Osteocyte (in vitro differentiated cells): ENCODE results near the gene ILDR2. TPM values are rescaled to one million over a fixed set of nuclear protein-coding genes. Genes with fewer than 3 reads are reported as not detected.

ENCODE experiments used
- DNase-seq: peaks from one replicate; pipeline ENCODE4 v3.0.0; 2021; ENCODE audit warnings: mixed read lengths; ENCODE audit not compliant: unreplicated experiment; ENCODE audit errors: extremely low spot score
- H3K27ac Mint-ChIP-seq: one replicate; pipeline ENCODE4 v1.8.0; 2021; ENCODE audit warnings: mild to moderate bottlenecking, mixed read lengths; ENCODE audit not compliant: unreplicated experiment
- H3K27me3 Mint-ChIP-seq: one replicate; pipeline ENCODE4 v1.8.0; 2021; ENCODE audit warnings: mixed read lengths; ENCODE audit not compliant: unreplicated experiment
- H3K36me3 Mint-ChIP-seq: one replicate; pipeline ENCODE4 v1.8.0; 2021; ENCODE audit warnings: mixed read lengths; ENCODE audit not compliant: unreplicated experiment
- H3K4me1 Mint-ChIP-seq: one replicate; pipeline ENCODE4 v1.8.0; 2021; ENCODE audit warnings: mixed read lengths; ENCODE audit not compliant: unreplicated experiment
- H3K4me3 Mint-ChIP-seq: one replicate; pipeline ENCODE4 v1.8.0; 2021; ENCODE audit warnings: mild to moderate bottlenecking, moderate library complexity, mixed read lengths; ENCODE audit not compliant: unreplicated experiment
- H3K9me3 Mint-ChIP-seq: one replicate; pipeline ENCODE4 v1.8.0; 2021; ENCODE audit warnings: mixed read lengths; ENCODE audit not compliant: unreplicated experiment
- total RNA-seq: library from RNA; stranded (reverse); gene quantifications from 2 replicates; pipeline ENCODE4 v1.2.1, GENCODE V29; 2021
- TF ChIP-seq, protein P1 (sequence below): fragments of 200-600 bp; sonication (generic); IDR thresholded peaks from 2 replicates; pipeline ENCODE4 v1.5.0; 2021; ENCODE audit warnings: antibody characterized with exemption, mild to moderate bottlenecking, moderate library complexity

ILDR2 gene
- total RNA-seq, 1 donor from 2014 or later, result 0.16 TPM

DNA sequence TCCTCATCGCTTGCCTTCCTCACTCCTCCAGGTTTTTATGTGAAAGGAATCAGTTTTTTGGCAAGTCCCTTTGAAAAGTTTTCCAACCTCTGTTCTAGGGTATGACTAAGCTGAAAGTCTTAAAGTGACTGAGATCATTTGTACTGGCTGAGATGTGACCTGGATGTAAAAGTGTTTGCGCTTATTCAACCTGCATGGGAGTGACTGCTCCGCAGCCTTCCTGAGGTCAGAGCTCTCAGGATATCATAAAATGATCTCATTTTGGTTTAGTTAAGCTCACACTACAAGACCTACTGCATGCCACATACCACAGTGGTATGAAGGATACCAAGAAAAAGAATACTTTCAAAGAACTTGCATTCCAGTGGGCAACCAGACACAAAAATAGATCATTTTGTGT is 69.4 kb downstream of the ILDR2 start:
- Mint-ChIP-seq H3K4me1 (peaks cover 2% of the 10 kb centered on the region), H3K9me3 (no peaks in the 10 kb centered on the region), H3K27ac (no peak overlapping the region), H3K27me3 (peaks cover 35% of the 10 kb centered on the region), H3K36me3 (no peaks in the 10 kb centered on the region), H3K4me3 (no peak overlapping the region)
- DNase-seq, result no peak
- TF ChIP-seq, protein P1, sequence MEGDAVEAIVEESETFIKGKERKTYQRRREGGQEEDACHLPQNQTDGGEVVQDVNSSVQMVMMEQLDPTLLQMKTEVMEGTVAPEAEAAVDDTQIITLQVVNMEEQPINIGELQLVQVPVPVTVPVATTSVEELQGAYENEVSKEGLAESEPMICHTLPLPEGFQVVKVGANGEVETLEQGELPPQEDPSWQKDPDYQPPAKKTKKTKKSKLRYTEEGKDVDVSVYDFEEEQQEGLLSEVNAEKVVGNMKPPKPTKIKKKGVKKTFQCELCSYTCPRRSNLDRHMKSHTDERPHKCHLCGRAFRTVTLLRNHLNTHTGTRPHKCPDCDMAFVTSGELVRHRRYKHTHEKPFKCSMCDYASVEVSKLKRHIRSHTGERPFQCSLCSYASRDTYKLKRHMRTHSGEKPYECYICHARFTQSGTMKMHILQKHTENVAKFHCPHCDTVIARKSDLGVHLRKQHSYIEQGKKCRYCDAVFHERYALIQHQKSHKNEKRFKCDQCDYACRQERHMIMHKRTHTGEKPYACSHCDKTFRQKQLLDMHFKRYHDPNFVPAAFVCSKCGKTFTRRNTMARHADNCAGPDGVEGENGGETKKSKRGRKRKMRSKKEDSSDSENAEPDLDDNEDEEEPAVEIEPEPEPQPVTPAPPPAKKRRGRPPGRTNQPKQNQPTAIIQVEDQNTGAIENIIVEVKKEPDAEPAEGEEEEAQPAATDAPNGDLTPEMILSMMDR, result no peak

DNA sequence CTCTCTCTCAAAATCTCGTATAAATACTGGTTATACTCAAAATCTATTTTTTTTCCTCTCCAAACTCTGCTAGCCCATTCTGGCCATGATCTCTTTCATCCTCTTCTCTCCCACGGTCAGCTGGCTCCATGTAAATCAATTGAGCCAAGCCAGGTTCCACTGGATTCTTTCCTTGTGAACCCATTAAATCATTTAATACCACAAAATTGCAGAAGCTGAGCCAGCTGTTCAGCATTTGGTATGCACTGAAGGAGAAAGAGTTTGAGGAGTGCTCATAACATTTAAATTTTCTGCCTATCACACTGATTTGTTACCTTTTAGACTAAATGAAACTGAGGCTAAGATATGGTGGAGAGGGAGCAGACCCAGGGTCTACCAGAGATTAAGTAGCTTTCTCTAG is 70.2 kb downstream of the ILDR2 start:
- Mint-ChIP-seq H3K4me3 (no peak overlapping the region), H3K4me1 (peaks cover 2% of the 10 kb centered on the region), H3K27me3 (peaks cover 43% of the 10 kb centered on the region), H3K27ac (no peak overlapping the region), H3K9me3 (no peaks in the 10 kb centered on the region), H3K36me3 (no peaks in the 10 kb centered on the region)
- DNase-seq, result no peak
- TF ChIP-seq, protein P1, result no peak

DNA sequence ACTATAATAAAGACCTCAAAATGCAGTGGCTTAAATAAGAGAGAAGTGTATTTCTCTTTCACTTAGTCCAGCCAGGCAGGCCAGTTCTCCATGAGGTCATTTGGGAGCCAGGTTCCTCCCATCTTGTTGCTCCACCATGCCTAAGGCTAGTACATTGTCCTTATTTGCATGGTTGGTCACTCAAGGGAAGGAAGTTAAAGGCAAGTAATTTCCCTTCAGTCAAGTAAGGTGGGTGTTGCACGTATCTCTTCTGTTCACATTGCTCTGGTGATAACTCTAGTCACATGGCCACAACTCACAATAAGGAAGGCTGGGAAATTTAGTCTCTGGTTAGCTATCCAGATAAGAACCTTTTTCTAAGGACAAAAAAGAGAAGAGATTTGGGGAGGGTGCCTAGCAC is 72.1 kb downstream of the ILDR2 start:
- Mint-ChIP-seq H3K27ac (no peak overlapping the region), H3K36me3 (no peaks in the 10 kb centered on the region), H3K4me1 (peaks cover 2% of the 10 kb centered on the region), H3K27me3 (peaks cover 46% of the 10 kb centered on the region), H3K9me3 (no peaks in the 10 kb centered on the region), H3K4me3 (no peak overlapping the region)
- TF ChIP-seq, protein P1, result no peak
- no peak for DNase-seq

DNA sequence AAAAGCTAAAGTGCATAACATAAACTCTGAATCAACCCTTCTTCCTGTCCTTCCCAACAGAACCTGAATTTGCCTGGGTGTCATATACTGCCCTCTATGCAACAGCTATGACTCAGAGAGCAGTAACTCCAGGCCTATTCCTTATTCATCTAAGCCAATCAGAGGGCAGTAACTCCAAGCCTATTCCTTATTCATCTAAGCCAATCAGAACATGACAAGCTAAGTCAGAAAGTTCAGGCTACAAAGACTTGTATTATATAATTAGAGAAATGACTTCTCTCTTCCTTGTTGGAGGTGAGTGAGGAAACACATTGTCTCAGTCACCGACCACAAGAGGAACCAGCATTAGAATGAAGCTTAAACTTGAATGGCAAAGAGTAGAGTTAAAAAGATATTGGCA is 73.1 kb downstream of the ILDR2 start:
- Mint-ChIP-seq H3K4me3 (no peak overlapping the region), H3K36me3 (no peaks in the 10 kb centered on the region), H3K9me3 (no peaks in the 10 kb centered on the region), H3K4me1 (peaks cover 2% of the 10 kb centered on the region), H3K27ac (no peak overlapping the region), H3K27me3 (peaks cover 43% of the 10 kb centered on the region)
- TF ChIP-seq, protein P1, result no peak
- DNase-seq, result no peak

DNA sequence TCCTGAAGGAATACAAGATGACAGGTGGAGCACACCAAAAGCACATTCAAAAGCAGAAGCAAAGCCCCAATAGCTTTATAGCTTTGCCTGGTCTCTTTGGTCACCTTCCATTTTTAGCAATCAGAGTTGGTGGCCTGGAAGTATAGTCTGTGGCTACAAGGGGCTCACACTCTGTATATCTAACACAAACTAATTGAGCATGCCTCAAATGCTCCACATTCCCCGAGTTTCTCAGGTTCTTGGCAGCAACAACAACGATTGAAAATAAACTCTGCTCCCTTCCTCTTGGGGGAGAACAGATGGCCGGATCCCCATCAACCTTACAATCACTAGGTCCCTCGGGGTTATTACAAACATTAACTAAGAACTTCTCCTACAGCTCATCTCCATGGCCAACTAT is 74.4 kb downstream of the ILDR2 start:
- H3K36me3 Mint-ChIP-seq, result no peaks in the 10 kb centered on the region
- no peak for DNase-seq
- peaks cover 45% of the 10 kb centered on the region for H3K27me3 Mint-ChIP-seq
- no peaks in the 10 kb centered on the region for H3K4me1 Mint-ChIP-seq
- TF ChIP-seq, protein P1, result no peak
- H3K4me3 Mint-ChIP-seq, result no peak overlapping the region
- no peaks in the 10 kb centered on the region for H3K9me3 Mint-ChIP-seq
- H3K27ac Mint-ChIP-seq, result no peak overlapping the region
